Nephron (organoid): ENCODE measurements around the gene SKOR1.

Experiments
- H3K27ac Mint-ChIP-seq, 3 experiments: 2 replicates each; pipeline ENCODE4 v1.8.0; 2020; ENCODE audit warnings: mixed read lengths in 3 of 3, mild to moderate bottlenecking in 2 of 3, moderate library complexity in 1 of 3
- H3K27me3 Mint-ChIP-seq: 2 replicates; pipeline ENCODE4 v1.8.0; 2021; ENCODE audit warnings: low read depth, mild to moderate bottlenecking, moderate library complexity, mixed read lengths
- H3K36me3 Mint-ChIP-seq: 2 replicates; pipeline ENCODE4 v1.8.0; 2020; ENCODE audit warnings: low read depth, mixed read lengths
- H3K4me1 Mint-ChIP-seq: 2 replicates; pipeline ENCODE4 v1.8.0; 2020; ENCODE audit warnings: mixed read lengths
- H3K4me3 Mint-ChIP-seq, 3 experiments: 2 replicates each; pipeline ENCODE4 v1.8.0; 2020; ENCODE audit warnings: mild to moderate bottlenecking in 3 of 3, mixed read lengths in 3 of 3, moderate library complexity in 2 of 3
- H3K9me3 Mint-ChIP-seq: 2 replicates; pipeline ENCODE4 v1.8.0; 2020; ENCODE audit warnings: mixed read lengths
- TF ChIP-seq, protein P1 (sequence below), 3 experiments: fragments of 200-600 bp; sonication (generic); IDR thresholded peaks; one replicate each; pipeline ENCODE4 v1.5.0; 2021; ENCODE audit warnings: antibody characterized with exemption in 3 of 3; ENCODE audit not compliant: unreplicated experiment in 3 of 3

The SKOR1 gene

DNA sequence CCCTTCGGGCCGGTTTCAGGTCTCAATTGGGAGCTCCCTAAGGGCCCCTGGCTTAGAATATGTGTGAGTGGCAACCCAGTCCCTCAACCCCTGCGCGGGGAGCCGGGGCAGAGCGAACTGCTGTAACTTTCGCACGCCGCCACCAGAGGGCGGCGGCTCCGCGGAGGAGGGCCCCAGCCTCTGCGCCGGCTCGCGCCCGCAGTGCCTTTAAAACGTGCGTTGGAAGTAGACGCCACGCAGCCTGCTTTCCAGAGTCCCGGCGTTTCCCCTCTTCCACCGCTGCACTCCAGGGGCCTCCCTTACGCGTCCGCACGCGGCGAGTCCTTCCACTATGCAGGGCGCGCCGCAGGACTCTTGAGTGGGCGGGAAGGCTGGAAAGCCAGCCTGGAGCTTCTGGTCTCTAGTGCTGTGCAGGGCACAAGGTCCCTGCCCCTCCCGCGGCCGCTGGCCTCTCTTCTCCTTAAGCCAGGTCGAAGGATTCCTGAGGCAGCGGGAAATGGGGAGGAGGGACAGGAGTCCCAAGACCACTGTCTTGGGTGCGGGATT is 38.2 kb downstream of the SKOR1 start:
- Mint-ChIP-seq H3K9me3 (no peaks in the 10 kb centered on the region), H3K27me3 (peaks cover 9% of the 10 kb centered on the region), H3K36me3 (no peaks in the 10 kb centered on the region), H3K27ac (peak overlapping the region in 2 of 3 experiments; percentile 17 to 60), H3K4me3 (peak overlapping the region; percentile 70 to 73 (median 72)), H3K4me1 (peaks cover 22% of the 10 kb centered on the region)
- TF ChIP-seq, protein P1, sequence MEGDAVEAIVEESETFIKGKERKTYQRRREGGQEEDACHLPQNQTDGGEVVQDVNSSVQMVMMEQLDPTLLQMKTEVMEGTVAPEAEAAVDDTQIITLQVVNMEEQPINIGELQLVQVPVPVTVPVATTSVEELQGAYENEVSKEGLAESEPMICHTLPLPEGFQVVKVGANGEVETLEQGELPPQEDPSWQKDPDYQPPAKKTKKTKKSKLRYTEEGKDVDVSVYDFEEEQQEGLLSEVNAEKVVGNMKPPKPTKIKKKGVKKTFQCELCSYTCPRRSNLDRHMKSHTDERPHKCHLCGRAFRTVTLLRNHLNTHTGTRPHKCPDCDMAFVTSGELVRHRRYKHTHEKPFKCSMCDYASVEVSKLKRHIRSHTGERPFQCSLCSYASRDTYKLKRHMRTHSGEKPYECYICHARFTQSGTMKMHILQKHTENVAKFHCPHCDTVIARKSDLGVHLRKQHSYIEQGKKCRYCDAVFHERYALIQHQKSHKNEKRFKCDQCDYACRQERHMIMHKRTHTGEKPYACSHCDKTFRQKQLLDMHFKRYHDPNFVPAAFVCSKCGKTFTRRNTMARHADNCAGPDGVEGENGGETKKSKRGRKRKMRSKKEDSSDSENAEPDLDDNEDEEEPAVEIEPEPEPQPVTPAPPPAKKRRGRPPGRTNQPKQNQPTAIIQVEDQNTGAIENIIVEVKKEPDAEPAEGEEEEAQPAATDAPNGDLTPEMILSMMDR (IDR thresholded peaks at IDR 0.05; ENCODE audit: unreplicated experiment in 3 of 3), result peak; percentile 90 to 98 (median 95)

- H3K4me3 Mint-ChIP-seq, result peak overlapping the region in 2 of 3 experiments; percentile 38 to 61
- TF ChIP-seq, protein P1 (IDR thresholded peaks at IDR 0.05; ENCODE audit: unreplicated experiment in 3 of 3), result no peak
- H3K27ac Mint-ChIP-seq, result peak overlapping the region; percentile 11 to 80 (median 54)
- H3K36me3 Mint-ChIP-seq, result no peaks in the 10 kb centered on the region
- peaks cover 12% of the 10 kb centered on the region for H3K27me3 Mint-ChIP-seq
- peaks cover 9% of the 10 kb centered on the region for H3K9me3 Mint-ChIP-seq
- peaks cover 19% of the 10 kb centered on the region for H3K4me1 Mint-ChIP-seq
These were observed 40.0 kb downstream of the SKOR1 start for GRCh38 chr15:67865331-67865730.

DNA sequence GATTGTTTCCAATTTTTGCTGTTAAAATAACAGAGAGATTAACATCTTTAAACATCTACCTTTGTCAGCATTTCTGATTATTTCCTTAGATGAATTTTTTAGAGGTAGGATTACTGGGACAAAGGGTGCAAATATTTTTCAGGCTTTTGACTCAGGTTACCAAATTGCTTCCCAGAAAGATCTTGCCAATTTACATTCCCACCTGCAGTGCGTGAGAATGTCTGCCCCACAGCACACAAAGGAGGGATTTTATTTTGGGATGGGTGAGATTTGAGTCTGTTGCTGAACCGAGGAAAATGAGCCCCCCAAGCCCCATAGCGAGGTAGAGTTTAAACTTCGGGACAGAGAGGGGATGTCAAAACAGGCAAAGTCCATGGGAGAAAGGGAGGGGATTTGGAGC is 40.5 kb downstream of the SKOR1 start:
- H3K27ac Mint-ChIP-seq, result peak overlapping the region in 2 of 3 experiments; percentile 10 to 54
- peaks cover 9% of the 10 kb centered on the region for H3K9me3 Mint-ChIP-seq
- TF ChIP-seq, protein P1 (IDR thresholded peaks at IDR 0.05; ENCODE audit: unreplicated experiment in 3 of 3), result no peak
- H3K4me1 Mint-ChIP-seq, result peaks cover 17% of the 10 kb centered on the region
- H3K4me3 Mint-ChIP-seq, result peak overlapping the region in 1 of 3 experiments; percentile 23
- H3K27me3 Mint-ChIP-seq, result peaks cover 12% of the 10 kb centered on the region
- H3K36me3 Mint-ChIP-seq, result no peaks in the 10 kb centered on the region

GRCh38 chr15:67869701-67870100 is 44.4 kb downstream of the SKOR1 start:
- Mint-ChIP-seq H3K4me3 (no peak overlapping the region), H3K4me1 (peaks cover 11% of the 10 kb centered on the region), H3K9me3 (peaks cover 23% of the 10 kb centered on the region), H3K27me3 (peaks cover 4% of the 10 kb centered on the region), H3K36me3 (no peaks in the 10 kb centered on the region), H3K27ac (no peak overlapping the region)
- TF ChIP-seq, protein P1 (IDR thresholded peaks at IDR 0.05; ENCODE audit: unreplicated experiment in 3 of 3), result no peak

DNA sequence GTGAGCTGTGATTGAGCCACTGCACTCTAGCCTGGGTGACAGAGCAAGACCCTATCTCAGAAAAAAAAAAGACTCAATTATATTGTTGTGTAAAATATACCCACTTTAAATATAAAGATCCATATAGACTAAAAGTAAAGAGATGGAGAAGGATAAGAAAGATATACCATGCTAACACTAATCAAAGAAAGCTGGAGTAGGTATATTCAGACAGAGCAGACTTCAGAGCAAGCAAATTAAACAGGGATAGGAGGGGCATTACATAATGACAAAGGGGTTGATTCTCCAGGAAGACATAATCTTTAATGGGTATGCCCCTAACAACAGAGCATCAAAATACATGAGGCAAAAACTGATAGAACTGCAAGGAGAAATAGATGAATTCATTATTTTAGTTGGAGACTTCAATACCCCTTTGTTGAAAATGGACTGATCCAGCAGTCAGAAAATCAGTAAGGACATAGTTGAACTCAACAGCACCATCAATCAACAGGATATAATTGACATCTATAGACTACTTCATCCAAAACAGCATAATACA is 45.6 kb downstream of the SKOR1 start:
- Mint-ChIP-seq H3K27ac (no peak overlapping the region), H3K36me3 (no peaks in the 10 kb centered on the region), H3K9me3 (peaks cover 23% of the 10 kb centered on the region), H3K4me1 (peaks cover 2% of the 10 kb centered on the region), H3K4me3 (no peak overlapping the region), H3K27me3 (peaks cover 4% of the 10 kb centered on the region)
- TF ChIP-seq, protein P1 (IDR thresholded peaks at IDR 0.05; ENCODE audit: unreplicated experiment in 3 of 3), result no peak

DNA sequence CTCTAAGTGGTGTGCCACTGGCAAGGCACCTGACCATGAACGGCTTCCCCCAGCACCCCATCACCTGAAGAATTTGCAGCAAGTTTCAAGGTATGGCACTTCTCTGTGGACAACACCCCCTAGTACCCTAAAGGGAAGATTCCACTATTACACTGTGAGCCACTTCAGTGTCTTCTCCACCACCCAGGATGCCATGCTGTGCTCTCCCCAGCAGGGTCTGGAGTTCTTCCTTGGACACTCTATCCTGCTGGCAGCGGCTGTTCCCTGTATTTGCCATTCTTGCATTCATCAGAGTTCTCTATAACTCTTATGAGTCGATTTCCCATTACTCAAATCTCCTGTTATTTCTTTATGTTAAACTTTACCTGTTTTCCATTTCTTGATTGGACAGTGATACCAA is 48.5 kb downstream of the SKOR1 start:
- H3K9me3 Mint-ChIP-seq, result peaks cover 23% of the 10 kb centered on the region
- TF ChIP-seq, protein P1 (IDR thresholded peaks at IDR 0.05; ENCODE audit: unreplicated experiment in 3 of 3), result no peak
- H3K4me3 Mint-ChIP-seq, result no peak overlapping the region
- H3K27ac Mint-ChIP-seq, result no peak overlapping the region
- H3K4me1 Mint-ChIP-seq, result peaks cover 3% of the 10 kb centered on the region
- H3K27me3 Mint-ChIP-seq, result peaks cover 4% of the 10 kb centered on the region
- no peaks in the 10 kb centered on the region for H3K36me3 Mint-ChIP-seq
